Panc1 (cell line): ENCODE measurements around the gene SLC6A17. TPM values are rescaled to one million over a fixed set of nuclear protein-coding genes. Genes with fewer than 3 reads are reported as not detected.

Experiments
- ATAC-seq: fragments of 200-7000 bp; cut with Tn5 transposase; 2 replicates; pipeline ENCODE4 v1.9.1; 2020; ENCODE audit warnings: mild to moderate bottlenecking, moderate library complexity
- BruUV-seq: library from RNA; stranded (reverse); fragments of 400-500 nt; replicated peaks from 2 replicates; lab custom pipeline; 2021; lab: Mats Ljungman, UMichigan
- CTCF ChIA-PET: fragments of 300-600 bp; sonication (Branson Sonifier 250); formaldehyde crosslinking; loops from one replicate; lab custom pipeline; 2022; ENCODE audit warnings: antibody characterized with exemption; lab: Charles Lee
- POLR2A ChIA-PET: fragments of 300-600 bp; sonication (Branson Sonifier 250); formaldehyde crosslinking; loops from one replicate; lab custom pipeline; 2022; ENCODE audit warnings: antibody characterized with exemption; lab: Charles Lee
- DNase-seq: peaks from one replicate; pipeline ENCODE4 v3.0.0-alpha.2; 2010; ENCODE audit warnings: low read depth, low spot score
- H3K27ac ChIP-seq: 2 replicates; pipeline ENCODE4 v1.5.1; 2011; ENCODE audit warnings: mild to moderate bottlenecking, low read length, inconsistent platforms
- H3K27me3 ChIP-seq: fragments of 200-500 bp; sonication (Bioruptor generic); 2 replicates; pipeline ENCODE4 v1.6.0; 2014; ENCODE audit warnings: low read length, inconsistent platforms; ENCODE audit not compliant: control insufficient read depth, insufficient read depth
- H3K36me3 ChIP-seq: fragments of 200-500 bp; sonication (Bioruptor generic); 2 replicates; pipeline ENCODE4 v1.5.1; 2014; ENCODE audit warnings: inconsistent platforms, mild to moderate bottlenecking, low read length, moderate library complexity; ENCODE audit not compliant: control insufficient read depth, insufficient read depth
- H3K4me1 ChIP-seq: 2 replicates; pipeline ENCODE4 v1.5.1; 2011; ENCODE audit warnings: inconsistent platforms, mild to moderate bottlenecking, low read length, moderate library complexity; ENCODE audit not compliant: control insufficient read depth, insufficient read depth
- H3K4me3 ChIP-seq, 2 experiments: 2 replicates each; pipeline ENCODE4 v1.5.1; 2011 to 2012; ENCODE audit warnings: low read depth in 2 of 2, low read length in 2 of 2, mild to moderate bottlenecking in 2 of 2, inconsistent platforms in 1 of 2, moderate library complexity in 1 of 2
- H3K9me3 ChIP-seq: fragments of 200-500 bp; sonication (Bioruptor generic); 2 replicates; pipeline ENCODE4 v1.5.1; 2014; ENCODE audit warnings: low read depth, mild to moderate bottlenecking, inconsistent platforms, low read length, moderate library complexity; ENCODE audit not compliant: control insufficient read depth, insufficient read depth
- CTCF ChIP-seq: fragments of 450-650 bp; IDR thresholded peaks from 2 replicates; pipeline ENCODE4 v1.5.1; 2017; ENCODE audit warnings: mild to moderate bottlenecking
- POLR2AphosphoS5 ChIP-seq: IDR thresholded peaks from 2 replicates; pipeline ENCODE4 v1.6.1; 2012; ENCODE audit warnings: mild to moderate bottlenecking, low read depth, low read length, moderate library complexity
- REST ChIP-seq, 2 experiments: IDR thresholded peaks; 2 replicates each; pipeline ENCODE4 v1.6.1; 2011 to 2012; ENCODE audit warnings: low read depth in 2 of 2, control low read depth in 1 of 2, low read length in 1 of 2, mild to moderate bottlenecking in 1 of 2, moderate library complexity in 1 of 2; ENCODE audit not compliant: insufficient read depth in 1 of 2
- SIN3A ChIP-seq: IDR thresholded peaks from 2 replicates; pipeline ENCODE4 v1.6.1; 2012; ENCODE audit warnings: low read depth, mild to moderate bottlenecking, low read length, moderate library complexity, borderline replicate concordance; ENCODE audit not compliant: insufficient read depth
- TCF7L2 ChIP-seq: IDR thresholded peaks from 2 replicates; pipeline ENCODE4 v1.6.1; 2011; ENCODE audit warnings: mild to moderate bottlenecking, low read depth, low read length, inconsistent platforms
- in situ Hi-C: cut with HindIII; loops from 2 replicates; pipeline ENCODE4 v1.10.0; 2016; ENCODE audit warnings: low sequenced_read_pairs, low pct_unique_long_range_greater_than_20kb
- intact Hi-C: fragments of 100-400 bp; cut with micrococcal nuclease; formaldehyde crosslinking; loops from one replicate; pipeline ENCODE4 v1.10.0; 2022; ENCODE audit not compliant: unreplicated experiment
- total RNA-seq: library from RNA; stranded (reverse); gene quantifications from one replicate; pipeline ENCODE4 v1.2.1, GENCODE V29; 2021; ENCODE audit not compliant: unreplicated experiment

SLC6A17 gene
- total RNA-seq, 1 experiment from 2014 or later = 5.7 TPM

GRCh38 chr1:110132682-110133081 is 17.6 kb upstream of the SLC6A17 start:
- Histone ChIP-seq H3K4me1 (no peaks in the 10 kb centered on the region), H3K9me3 (no peaks in the 10 kb centered on the region), H3K27me3 (no peaks in the 10 kb centered on the region), H3K27ac (no peak overlapping the region), H3K36me3 (no peaks in the 10 kb centered on the region), H3K4me3 (no peak overlapping the region)
- ChIA-PET POLR2A (interaction anchor here (0.6 kb wide), 1 partner anchor 103 kb away, joined by 9 read pairs; no protein-coding TSS in a partner anchor), CTCF (no interaction called here)
- intact Hi-C loops (no loop called here), in situ Hi-C loops (no loop called here)
- no TSS peak for BruUV-seq
- ATAC-seq = no peak
- DNase-seq = no peak
- TF ChIP-seq POLR2AphosphoS5 (no peak), TCF7L2 (no peak), SIN3A (no peak), CTCF (no peak), REST (IDR thresholded peaks at IDR 0.05; ENCODE audit: insufficient read depth in 1 of 2, low read depth in 2 of 2, low read length in 1 of 2) (no peak)

- POLR2A ChIA-PET = no interaction called here
- DNase-seq (no peak), ATAC-seq (no peak)
- Histone ChIP-seq H3K9me3 (no peaks in the 10 kb centered on the region), H3K27me3 (peaks cover 2% of the 10 kb centered on the region; the same call in 1 of the 2 replicates), H3K4me1 (no peaks in the 10 kb centered on the region), H3K4me3 (no peak overlapping the region), H3K36me3 (no peaks in the 10 kb centered on the region), H3K27ac (no peak overlapping the region)
- intact Hi-C loops (no loop called here), in situ Hi-C loops (no loop called here)
- no peak for TF ChIP-seq REST (IDR thresholded peaks at IDR 0.05; ENCODE audit: insufficient read depth in 1 of 2, low read depth in 2 of 2, low read length in 1 of 2)
- TF ChIP-seq SIN3A = no peak
- no peak for TF ChIP-seq POLR2AphosphoS5
- TF ChIP-seq CTCF = no peak
- TF ChIP-seq TCF7L2 = no peak
- CTCF ChIA-PET = no interaction called here
- no TSS peak for BruUV-seq
These were observed 16.9 kb upstream of the SLC6A17 start for GRCh38 chr1:110133436-110133835.
